IPS-20b (cell line): ENCODE measurements around the gene TNFRSF21.

Source experiments
- H3K27ac ChIP-seq: one replicate; pipeline ENCODE4 v1.5.1; 2013; ENCODE audit warnings: low read length
- H3K27me3 ChIP-seq: 2 replicates; pipeline ENCODE4 v1.6.1; 2013; ENCODE audit warnings: mild to moderate bottlenecking, low read length, inconsistent platforms; ENCODE audit not compliant: insufficient read depth
- H3K36me3 ChIP-seq: 2 replicates; pipeline ENCODE4 v1.6.1; 2013; ENCODE audit warnings: low read depth, mild to moderate bottlenecking, inconsistent platforms, low read length, moderate library complexity; ENCODE audit not compliant: insufficient read depth
- H3K4me1 ChIP-seq: 2 replicates; pipeline ENCODE4 v1.6.1; 2013; ENCODE audit warnings: mild to moderate bottlenecking, control low read depth, inconsistent platforms, low read length, moderate library complexity; ENCODE audit not compliant: insufficient read depth
- H3K4me3 ChIP-seq: 2 replicates; pipeline ENCODE4 v1.5.1; 2013; ENCODE audit warnings: mild to moderate bottlenecking, low read length, inconsistent platforms
- H3K9ac ChIP-seq: 2 replicates; pipeline ENCODE4 v1.6.1; 2013; ENCODE audit warnings: low read depth, mild to moderate bottlenecking, inconsistent platforms, low read length, moderate library complexity
- H3K9me3 ChIP-seq: 2 replicates; pipeline ENCODE4 v1.6.1; 2013; ENCODE audit warnings: mild to moderate bottlenecking, low read depth, low read length, inconsistent platforms; ENCODE audit not compliant: insufficient read depth

Gene TNFRSF21

DNA sequence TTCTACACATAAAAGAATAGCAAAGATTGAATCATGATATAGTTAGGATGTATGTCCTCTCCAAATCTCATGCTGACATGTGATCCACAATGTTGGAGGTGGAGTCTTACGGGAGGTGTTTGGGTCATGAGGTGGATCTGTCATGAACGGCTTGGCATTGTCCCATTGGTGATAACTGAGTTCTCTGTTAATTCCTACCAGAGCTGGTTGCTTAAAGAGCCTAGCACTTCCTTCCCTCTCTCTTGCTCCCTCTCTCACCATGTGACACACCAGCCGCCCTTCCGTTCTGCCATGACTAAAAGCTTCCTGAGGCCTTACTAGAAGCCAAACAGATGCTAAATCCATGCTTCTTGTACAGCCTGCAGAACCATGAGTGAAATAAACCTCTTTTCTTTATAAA is 8.3 kb downstream of the TNFRSF21 start:
- no peaks in the 10 kb centered on the region for H3K27me3 ChIP-seq
- H3K36me3 ChIP-seq: peaks cover 4% of the 10 kb centered on the region; the same call in 1 of the 2 replicates
- no peak overlapping the region for H3K4me3 ChIP-seq
- H3K9me3 ChIP-seq: no peaks in the 10 kb centered on the region
- H3K9ac ChIP-seq: no peak overlapping the region
- peaks cover 18% of the 10 kb centered on the region for H3K4me1 ChIP-seq
- H3K27ac ChIP-seq: no peak overlapping the region

DNA sequence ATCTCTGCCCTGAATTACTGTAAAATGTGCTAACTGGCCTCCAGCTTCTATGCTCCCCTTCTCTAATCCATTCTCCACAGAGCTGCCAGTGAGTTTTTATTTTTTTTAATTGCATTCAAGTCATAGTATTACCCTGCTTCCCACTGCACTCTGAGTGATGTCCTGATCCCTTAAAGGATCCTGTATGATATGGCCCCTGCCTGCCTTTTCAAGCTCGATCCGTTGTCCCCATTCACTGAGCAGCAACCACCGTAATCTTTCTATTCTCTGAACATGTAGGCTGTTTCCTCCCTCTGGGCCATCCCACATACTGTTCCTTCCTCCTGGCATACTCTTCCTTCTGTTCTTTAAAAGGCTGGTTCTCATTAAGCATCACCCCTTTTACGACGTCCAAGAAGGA is 9.3 kb downstream of the TNFRSF21 start:
- no peak overlapping the region for H3K27ac ChIP-seq
- H3K36me3 ChIP-seq: peaks cover 4% of the 10 kb centered on the region; the same call in 1 of the 2 replicates
- no peaks in the 10 kb centered on the region for H3K27me3 ChIP-seq
- peaks cover 21% of the 10 kb centered on the region for H3K4me1 ChIP-seq
- no peak overlapping the region for H3K9ac ChIP-seq
- no peaks in the 10 kb centered on the region for H3K9me3 ChIP-seq
- H3K4me3 ChIP-seq: no peak overlapping the region

- no peak overlapping the region for H3K4me3 ChIP-seq
- H3K9me3 ChIP-seq: no peaks in the 10 kb centered on the region
- H3K9ac ChIP-seq: no peak overlapping the region
- peaks cover 4% of the 10 kb centered on the region; the same call in 1 of the 2 replicates for H3K36me3 ChIP-seq
- H3K27ac ChIP-seq: no peak overlapping the region
- H3K4me1 ChIP-seq: peaks cover 25% of the 10 kb centered on the region
- no peaks in the 10 kb centered on the region for H3K27me3 ChIP-seq
These were observed 9.7 kb downstream of the TNFRSF21 start for GRCh38 chr6:47299965-47300364.

DNA sequence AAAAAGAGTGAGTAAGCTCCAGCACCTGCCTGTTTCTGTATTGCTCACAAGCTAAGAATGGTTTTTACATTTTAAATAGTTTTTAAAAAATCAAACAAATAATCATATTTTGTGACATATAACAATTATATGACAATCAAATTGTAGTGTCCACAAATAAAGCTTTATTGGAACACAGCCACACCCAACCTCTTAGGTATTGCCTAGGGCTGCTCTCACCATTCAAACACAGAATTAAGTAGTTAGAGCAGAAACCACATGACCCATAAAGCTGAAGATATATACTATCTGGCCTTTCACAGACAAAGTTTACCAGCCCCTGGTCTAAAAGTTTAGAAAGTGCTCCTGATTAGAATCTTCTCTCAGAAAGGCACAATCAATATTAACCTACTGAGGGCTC is 11.2 kb downstream of the TNFRSF21 start:
- Histone ChIP-seq H3K4me3 (no peak overlapping the region), H3K27me3 (no peaks in the 10 kb centered on the region), H3K36me3 (no peaks in the 10 kb centered on the region; the same call in 1 of the 2 replicates), H3K9me3 (no peaks in the 10 kb centered on the region), H3K27ac (no peak overlapping the region), H3K9ac (no peak overlapping the region), H3K4me1 (peaks cover 22% of the 10 kb centered on the region)

DNA sequence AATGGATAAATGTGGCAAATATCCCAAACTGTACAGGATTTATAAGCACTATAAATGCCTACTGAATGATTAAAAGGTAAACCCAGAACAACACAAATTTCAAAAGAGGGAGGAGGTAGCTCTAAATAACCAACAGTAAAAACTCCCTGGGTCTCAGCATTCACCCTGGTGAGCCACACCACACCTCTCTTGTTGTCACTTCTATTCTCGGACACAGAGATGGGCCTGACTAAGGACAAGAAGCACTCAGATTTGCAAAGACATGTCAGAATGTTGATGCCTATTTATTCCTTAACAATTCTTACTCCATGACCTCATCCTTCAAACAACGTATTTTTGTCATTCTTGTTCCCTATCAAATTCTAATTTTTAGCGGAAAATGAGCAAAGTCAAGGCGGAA is 14.7 kb downstream of the TNFRSF21 start:
- peaks cover 38% of the 10 kb centered on the region for H3K4me1 ChIP-seq
- no peak overlapping the region for H3K9ac ChIP-seq
- no peaks in the 10 kb centered on the region for H3K36me3 ChIP-seq
- H3K27me3 ChIP-seq: no peaks in the 10 kb centered on the region
- no peaks in the 10 kb centered on the region for H3K9me3 ChIP-seq
- H3K4me3 ChIP-seq: no peak overlapping the region
- H3K27ac ChIP-seq: no peak overlapping the region

DNA sequence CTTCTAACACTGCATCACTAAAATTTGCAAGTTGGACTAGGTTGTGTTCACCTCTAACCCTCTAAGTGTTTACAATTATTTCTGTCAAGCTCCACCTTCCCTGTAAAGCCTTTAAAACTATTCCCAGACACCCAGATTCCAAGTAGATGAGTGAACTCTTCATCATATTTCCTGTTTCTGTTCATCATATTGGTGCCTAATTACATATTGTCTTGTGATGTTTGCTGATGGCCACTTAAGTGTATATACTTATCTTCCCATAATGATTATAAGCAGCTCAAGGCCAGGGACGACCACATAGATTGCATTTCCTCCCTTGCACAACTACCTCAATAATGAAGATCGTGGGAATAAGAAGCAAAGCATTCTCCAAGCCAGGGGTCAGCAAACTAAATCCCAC is 16.8 kb downstream of the TNFRSF21 start:
- Histone ChIP-seq H3K4me3 (no peak overlapping the region), H3K9ac (no peak overlapping the region), H3K4me1 (peaks cover 46% of the 10 kb centered on the region), H3K27ac (no peak overlapping the region), H3K36me3 (no peaks in the 10 kb centered on the region), H3K9me3 (no peaks in the 10 kb centered on the region), H3K27me3 (no peaks in the 10 kb centered on the region)

DNA sequence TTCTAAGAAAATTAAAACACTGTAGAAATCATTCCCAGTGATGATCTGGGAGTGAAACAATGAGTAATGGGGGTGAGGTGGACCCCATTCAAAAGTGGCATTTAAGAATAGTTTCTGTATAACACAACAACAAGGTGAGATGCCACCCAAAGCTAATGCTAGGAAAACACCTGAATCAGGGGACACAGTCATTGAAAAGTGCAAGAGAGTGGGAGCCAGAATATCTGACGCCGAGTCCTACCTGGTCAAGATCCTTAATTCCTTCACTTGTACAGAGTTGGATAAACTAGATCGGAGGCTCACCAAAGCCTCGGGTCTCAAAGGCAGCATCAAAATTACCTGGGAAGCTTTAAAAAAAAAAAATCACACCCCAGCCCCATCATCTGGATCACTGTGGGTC is 17.7 kb downstream of the TNFRSF21 start:
- Histone ChIP-seq H3K9me3 (no peaks in the 10 kb centered on the region), H3K27ac (no peak overlapping the region), H3K27me3 (no peaks in the 10 kb centered on the region), H3K9ac (no peak overlapping the region), H3K36me3 (no peaks in the 10 kb centered on the region), H3K4me1 (peaks cover 46% of the 10 kb centered on the region), H3K4me3 (no peak overlapping the region)

DNA sequence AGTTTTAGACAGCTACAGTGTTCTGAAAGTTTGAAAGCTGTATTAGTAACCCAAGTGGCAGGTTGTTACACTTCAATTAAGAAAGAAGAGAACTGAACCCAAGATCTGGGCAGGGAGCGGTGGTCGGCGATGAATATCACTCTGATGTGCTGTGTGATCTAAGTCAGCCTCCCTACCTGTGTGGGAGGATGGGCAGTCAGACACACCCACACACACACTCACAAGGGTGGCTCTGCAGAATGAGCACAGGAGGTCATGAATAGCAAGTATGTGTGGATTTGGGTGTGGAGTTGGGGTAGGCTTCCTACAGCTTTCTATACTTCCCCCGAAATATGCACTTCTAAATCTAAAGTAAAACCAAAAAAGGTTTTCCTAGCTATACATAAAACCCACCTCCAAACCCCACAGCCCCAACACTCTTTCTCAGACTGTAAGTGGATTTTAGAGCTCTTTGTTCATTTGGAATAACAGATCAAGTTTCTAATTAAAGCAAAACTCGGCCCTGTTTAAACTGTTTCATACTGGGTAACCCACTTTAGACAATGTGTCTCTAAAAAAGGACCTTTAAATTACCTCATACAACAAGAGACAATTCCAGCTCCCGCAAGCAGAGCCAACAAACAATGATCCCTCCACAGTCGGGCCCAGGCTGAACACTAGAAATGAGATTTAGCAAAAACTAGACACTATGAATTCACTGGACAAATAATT is 19.4 kb downstream of the TNFRSF21 start:
- no peak overlapping the region for H3K9ac ChIP-seq
- H3K9me3 ChIP-seq: no peaks in the 10 kb centered on the region
- H3K27ac ChIP-seq: no peak overlapping the region
- H3K36me3 ChIP-seq: peaks cover 16% of the 10 kb centered on the region
- H3K27me3 ChIP-seq: no peaks in the 10 kb centered on the region
- peaks cover 29% of the 10 kb centered on the region for H3K4me1 ChIP-seq
- H3K4me3 ChIP-seq: no peak overlapping the region

DNA sequence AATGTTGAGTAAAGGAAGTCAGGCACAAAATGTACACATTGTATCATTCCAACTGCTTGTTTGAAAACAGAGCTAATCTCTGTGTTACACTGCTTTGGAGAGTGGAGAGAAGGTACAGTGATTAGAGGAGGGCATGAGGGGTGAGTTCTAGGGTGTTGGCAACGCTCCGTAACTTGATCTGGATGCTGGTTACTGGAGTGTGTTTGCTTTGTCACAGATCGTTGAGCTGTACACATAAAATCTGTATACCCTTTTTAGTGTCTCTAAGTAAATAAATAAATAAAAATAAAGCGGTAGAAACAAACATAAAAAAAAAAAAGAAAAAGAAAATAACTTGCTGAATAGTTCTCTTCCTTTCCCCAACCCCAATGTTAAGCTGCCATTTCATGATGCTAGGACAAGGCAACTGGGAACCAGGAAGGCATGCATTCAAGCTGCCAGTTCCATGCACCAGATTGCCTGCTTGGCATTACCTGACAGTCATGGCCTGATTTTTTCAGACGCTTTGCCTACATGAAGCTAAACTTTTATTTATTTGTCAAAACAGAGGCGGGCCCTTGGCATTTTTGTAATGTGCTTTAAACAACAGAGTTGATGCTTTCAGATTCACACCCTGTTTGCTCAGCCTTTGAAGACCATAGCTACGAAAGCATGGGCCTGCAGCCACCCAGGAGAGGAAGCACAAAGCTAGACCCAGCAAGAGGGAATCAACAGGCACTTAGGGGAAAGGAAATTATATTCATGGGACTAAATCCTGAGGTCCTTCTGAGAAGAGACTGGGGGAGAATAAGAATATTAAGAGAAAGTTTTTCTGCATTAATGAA is 21.2 kb downstream of the TNFRSF21 start:
- Histone ChIP-seq H3K9me3 (no peaks in the 10 kb centered on the region), H3K4me3 (no peak overlapping the region), H3K9ac (no peak overlapping the region), H3K27me3 (no peaks in the 10 kb centered on the region), H3K36me3 (peaks cover 31% of the 10 kb centered on the region), H3K27ac (no peak overlapping the region), H3K4me1 (peaks cover 24% of the 10 kb centered on the region)

- no peak overlapping the region for H3K9ac ChIP-seq
- peaks cover 17% of the 10 kb centered on the region; the same call in 1 of the 2 replicates for H3K4me1 ChIP-seq
- no peaks in the 10 kb centered on the region for H3K27me3 ChIP-seq
- H3K36me3 ChIP-seq: peaks cover 44% of the 10 kb centered on the region
- no peak overlapping the region for H3K4me3 ChIP-seq
- H3K9me3 ChIP-seq: no peaks in the 10 kb centered on the region
- no peak overlapping the region for H3K27ac ChIP-seq
These were observed 23.4 kb downstream of the TNFRSF21 start for GRCh38 chr6:47286301-47286700.

GRCh38 chr6:47283993-47284392 is 25.7 kb downstream of the TNFRSF21 start:
- peaks cover 64% of the 10 kb centered on the region for H3K36me3 ChIP-seq
- H3K4me1 ChIP-seq: peaks cover 4% of the 10 kb centered on the region; the same call in 1 of the 2 replicates
- no peak overlapping the region for H3K9ac ChIP-seq
- no peak overlapping the region for H3K27ac ChIP-seq
- H3K9me3 ChIP-seq: no peaks in the 10 kb centered on the region
- no peaks in the 10 kb centered on the region for H3K27me3 ChIP-seq
- H3K4me3 ChIP-seq: no peak overlapping the region

DNA sequence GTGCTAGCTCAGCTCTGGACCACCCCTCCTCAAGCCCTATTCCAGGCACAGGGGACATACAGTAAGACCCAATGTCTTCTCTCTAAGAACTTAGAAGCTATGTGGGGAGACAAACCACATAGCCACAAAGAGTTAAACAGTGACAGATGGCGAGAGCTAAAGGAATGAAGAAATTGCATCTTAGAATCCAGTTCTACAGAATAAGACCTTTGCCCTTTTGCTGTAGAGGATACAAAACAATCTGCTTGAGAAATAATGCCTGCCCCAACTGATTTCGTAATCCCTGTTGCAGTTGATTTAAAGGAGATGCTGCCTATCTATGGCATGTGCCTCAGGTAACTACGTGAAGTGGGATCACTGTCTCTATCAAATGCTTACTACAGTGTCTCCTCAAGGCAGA is 31.2 kb downstream of the TNFRSF21 start:
- Histone ChIP-seq H3K36me3 (peaks cover 61% of the 10 kb centered on the region), H3K9me3 (no peaks in the 10 kb centered on the region), H3K27ac (no peak overlapping the region)

More for the DNA sequence above, 31.2 kb downstream of the TNFRSF21 start:
- Histone ChIP-seq H3K4me1 (no peaks in the 10 kb centered on the region), H3K4me3 (no peak overlapping the region), H3K27me3 (no peaks in the 10 kb centered on the region), H3K9ac (no peak overlapping the region)
